Endothelial cell of umbilical vein (primary cell): ENCODE data around the gene KIAA1549. TPM values are rescaled to one million over a fixed set of nuclear protein-coding genes. Genes with fewer than 3 reads are reported as not detected.

ENCODE experiments used
- BruUV-seq: library from RNA; stranded (reverse); fragments of 400-500 nt; replicated peaks from 2 replicates; lab custom pipeline; 2021; lab: Mats Ljungman, UMichigan
- CTCF ChIA-PET: fragments of 300-600, 350-600 bp; sonication (Branson Sonifier 250); formaldehyde crosslinking; loops from one replicate; lab custom pipeline; 2021; ENCODE audit warnings: antibody characterized with exemption, inconsistent platforms; lab: Charles Lee
- POLR2A ChIA-PET: fragments of 300-600, 350-600 bp; sonication (Branson Sonifier 250); formaldehyde crosslinking; loops from one replicate; lab custom pipeline; 2021; ENCODE audit warnings: antibody characterized with exemption, inconsistent platforms; lab: Charles Lee
- DNase-seq: peaks from one replicate; pipeline ENCODE4 v3.0.0-alpha.2; 2011; ENCODE audit warnings: low read depth, low spot score
- FAIRE-seq: peaks from 2 replicates; lab custom pipeline; 2011; peaks lifted over from hg19 to GRCh38; lab: Jason Lieb, UNC
- H2AFZ ChIP-seq: 2 replicates; pipeline ENCODE4 v1.6.0; 2012; ENCODE audit warnings: low read depth, low read length, control low read depth, inconsistent platforms
- H3K27ac ChIP-seq: 2 replicates; pipeline ENCODE4 v1.5.1; 2011; ENCODE audit warnings: low read depth, mild to moderate bottlenecking, control low read depth, low read length, moderate library complexity; ENCODE audit not compliant: insufficient read depth
- H3K27me3 ChIP-seq, 2 experiments: 2 replicates each; pipeline versions ENCODE4 v1.6.0 to v1.6.1; 2011; ENCODE audit warnings: low read length in 2 of 2, mixed read lengths in 1 of 2; ENCODE audit not compliant: control insufficient read depth in 2 of 2, insufficient read depth in 2 of 2
- H3K36me3 ChIP-seq, 2 experiments: 2 replicates in 1 of 2; 3 replicates in 1 of 2; pipeline ENCODE4 v1.5.1; 2011; ENCODE audit warnings: low read length in 2 of 2, mild to moderate bottlenecking in 1 of 2, moderate library complexity in 1 of 2; ENCODE audit not compliant: control insufficient read depth in 2 of 2, insufficient read depth in 2 of 2; ENCODE audit errors: extremely low read depth in 1 of 2
- H3K4me1 ChIP-seq: 3 replicates; pipeline ENCODE4 v1.5.1; 2011; ENCODE audit warnings: mild to moderate bottlenecking, low read length; ENCODE audit not compliant: control insufficient read depth, insufficient read depth; ENCODE audit errors: extremely low read depth
- H3K4me2 ChIP-seq: 2 replicates; pipeline ENCODE4 v1.6.1; 2011; ENCODE audit warnings: low read length, control low read depth, mixed read lengths; ENCODE audit not compliant: insufficient read depth
- H3K4me3 ChIP-seq, 3 experiments: fragments of 200-600 bp in 1 of 3; sonication (generic), shearing (Covaris generic) in 1 of 3; replicated peaks in 1 of 3; 2 replicates each; pipeline ENCODE4 v1.5.1; 2011 to 2016; ENCODE audit warnings: control low read depth in 3 of 3, low read length in 3 of 3, mild to moderate bottlenecking in 2 of 3, inconsistent platforms in 1 of 3, low read depth in 1 of 3, moderate library complexity in 1 of 3; ENCODE audit not compliant: insufficient read depth in 1 of 3
- H3K79me2 ChIP-seq: 2 replicates; pipeline ENCODE4 v1.6.0; 2012; ENCODE audit warnings: low read length, inconsistent platforms; ENCODE audit not compliant: control insufficient read depth, insufficient read depth
- H3K9ac ChIP-seq: replicated peaks from 2 replicates; pipeline ENCODE3; 2011; ENCODE audit warnings: low read length, control low read depth; ENCODE audit not compliant: insufficient read depth; ENCODE audit errors: extremely low read depth
- H3K9me1 ChIP-seq: replicated peaks from 3 replicates; pipeline ENCODE4 v1.6.0; 2011; ENCODE audit warnings: mild to moderate bottlenecking, low read length; ENCODE audit not compliant: control insufficient read depth, insufficient read depth; ENCODE audit errors: extremely low read depth
- H3K9me3 ChIP-seq: replicated peaks from 2 replicates; pipeline ENCODE4 v1.5.1; 2012; ENCODE audit warnings: low read length, inconsistent platforms; ENCODE audit not compliant: control insufficient read depth, insufficient read depth
- H4K20me1 ChIP-seq: replicated peaks from 2 replicates; pipeline ENCODE3; 2011; ENCODE audit warnings: mild to moderate bottlenecking, low read length; ENCODE audit not compliant: control insufficient read depth, insufficient read depth; ENCODE audit errors: extremely low read depth
- EZH2 ChIP-seq: IDR thresholded peaks from 2 replicates; pipeline ENCODE4 v1.6.1; 2012; ENCODE audit warnings: borderline replicate concordance, low read depth, mild to moderate bottlenecking, moderate library complexity, low read length, inconsistent platforms; ENCODE audit not compliant: severe bottlenecking
- FOS ChIP-seq: IDR thresholded peaks from 2 replicates; pipeline ENCODE4 v1.6.1; 2011; ENCODE audit warnings: mild to moderate bottlenecking, low read length, moderate library complexity, borderline replicate concordance; ENCODE audit not compliant: insufficient read depth
- GATA2 ChIP-seq: IDR thresholded peaks from 2 replicates; pipeline ENCODE4 v1.7.0; 2011; ENCODE audit warnings: low read depth, mild to moderate bottlenecking, moderate library complexity, mixed read lengths, low read length; ENCODE audit not compliant: insufficient read length, insufficient read depth
- JUN ChIP-seq: IDR thresholded peaks from 2 replicates; pipeline ENCODE4 v1.6.1; 2011; ENCODE audit warnings: borderline replicate concordance, low read depth; ENCODE audit not compliant: insufficient read length, insufficient read depth
- MYC ChIP-seq: IDR thresholded peaks from one replicate; pipeline ENCODE4 v1.6.1; 2011; ENCODE audit warnings: mild to moderate bottlenecking, low read depth, low read length
- POLR2A ChIP-seq: IDR thresholded peaks from 2 replicates; pipeline ENCODE4 v1.6.1; 2012; ENCODE audit warnings: low read depth, mild to moderate bottlenecking, control low read depth, low read length
- POLR2AphosphoS5 ChIP-seq: IDR thresholded peaks from 2 replicates; pipeline ENCODE4 v1.6.1; 2012; ENCODE audit warnings: low read depth, mild to moderate bottlenecking, control low read depth, low read length, moderate library complexity; ENCODE audit not compliant: insufficient read depth
- dilution Hi-C: fragments of 300-500 bp; cut with MboI; formaldehyde crosslinking; loops from one replicate; pipeline ENCODE4 v1.15.0; 2019; ENCODE audit warnings: low sequenced_read_pairs; ENCODE audit not compliant: extremely low pct_ligation_motif_present
- intact Hi-C: fragments of 100-400 bp; cut with micrococcal nuclease; formaldehyde crosslinking; loops from one replicate; pipeline ENCODE4 v1.10.0; 2022
- polyA plus RNA-seq, 4 experiments: library from polyadenylated mRNA; depleted of rRNA in 3 of 4; stranded (reverse) in 3 of 4; unstranded in 1 of 4; fragments of >200 nt; gene quantifications; 2 replicates each; pipeline versions ENCODE4 v1.2.1 to v1.2.3, GENCODE V29; 2011 to 2012; ENCODE audit warnings: missing spikeins in 1 of 4
- total RNA-seq: library from RNA; stranded (reverse); gene quantifications from 2 replicates; pipeline ENCODE4 v1.2.3, GENCODE V29; 2021
- TF ChIP-seq, protein P1 (sequence below), 2 donors: IDR thresholded peaks; 1 replicate in 1 of 2; 2 replicates in 1 of 2; pipeline ENCODE4 v1.5.1; 2011; ENCODE audit warnings: low read length in 2 of 2, mild to moderate bottlenecking in 2 of 2, moderate library complexity in 2 of 2, control low read depth in 1 of 2, inconsistent platforms in 1 of 2, low read depth in 1 of 2; ENCODE audit not compliant: insufficient read depth in 1 of 2; ENCODE audit errors: extremely low read depth in 1 of 2
- TF ChIP-seq, protein P2 (sequence below): IDR thresholded peaks from 2 replicates; pipeline ENCODE4 v1.6.1; 2011; ENCODE audit not compliant: insufficient read depth, insufficient read length

Gene KIAA1549
- total and polyA plus RNA-seq, 2 donors (not counting 3 experiments of a cell fraction or from before 2014, with no cell fraction given), result 4.6 to 10.9 TPM

DNA sequence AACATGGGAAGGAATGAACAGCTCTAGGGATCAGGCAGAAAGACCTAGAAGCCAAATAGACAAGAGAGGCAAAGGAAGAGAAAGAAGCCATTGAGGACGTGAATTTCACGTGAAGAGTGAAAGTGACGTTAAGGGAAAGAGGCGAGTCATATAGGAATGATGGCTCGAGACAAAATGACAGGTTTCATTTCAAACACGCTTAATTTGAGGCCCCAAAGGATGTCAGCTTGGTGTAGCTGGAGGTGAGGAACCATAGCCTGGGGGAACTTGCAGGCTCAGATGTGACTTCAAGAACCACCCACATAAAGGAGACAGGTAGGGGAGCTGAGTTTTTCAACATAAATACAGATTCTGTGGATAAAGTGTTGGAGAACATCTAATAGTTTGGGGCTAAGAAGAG is 98.9 kb downstream of the KIAA1549 start:
- no peaks in the 10 kb centered on the region for H3K79me2 ChIP-seq
- DNase-seq, result no peak

More for the DNA sequence above, 98.9 kb downstream of the KIAA1549 start:
- no peak overlapping the region for H3K27ac ChIP-seq
- H3K9ac ChIP-seq, result no peak overlapping the region
- POLR2A ChIA-PET, result no interaction called here
- no peak for FAIRE-seq
- H3K9me3 ChIP-seq, result no peaks in the 10 kb centered on the region
- dilution Hi-C loops (no loop called here), intact Hi-C loops (no loop called here)
- H3K36me3 ChIP-seq, result peaks cover 0 to 4% of the 10 kb centered on the region in 2 experiments
- H4K20me1 ChIP-seq, result no peaks in the 10 kb centered on the region
- H3K27me3 ChIP-seq, result no peaks in the 10 kb centered on the region
- H3K4me1 ChIP-seq, result no peaks in the 10 kb centered on the region
- no TSS peak for BruUV-seq
- H3K4me3 ChIP-seq, result no peak overlapping the region
- H2AFZ ChIP-seq, result no peak overlapping the region
- CTCF ChIA-PET, result no interaction called here
- H3K4me2 ChIP-seq, result no peak overlapping the region
- TF ChIP-seq FOS, result no peak
- no peak for TF ChIP-seq EZH2
- no peak for TF ChIP-seq MYC
- TF ChIP-seq, protein P1, sequence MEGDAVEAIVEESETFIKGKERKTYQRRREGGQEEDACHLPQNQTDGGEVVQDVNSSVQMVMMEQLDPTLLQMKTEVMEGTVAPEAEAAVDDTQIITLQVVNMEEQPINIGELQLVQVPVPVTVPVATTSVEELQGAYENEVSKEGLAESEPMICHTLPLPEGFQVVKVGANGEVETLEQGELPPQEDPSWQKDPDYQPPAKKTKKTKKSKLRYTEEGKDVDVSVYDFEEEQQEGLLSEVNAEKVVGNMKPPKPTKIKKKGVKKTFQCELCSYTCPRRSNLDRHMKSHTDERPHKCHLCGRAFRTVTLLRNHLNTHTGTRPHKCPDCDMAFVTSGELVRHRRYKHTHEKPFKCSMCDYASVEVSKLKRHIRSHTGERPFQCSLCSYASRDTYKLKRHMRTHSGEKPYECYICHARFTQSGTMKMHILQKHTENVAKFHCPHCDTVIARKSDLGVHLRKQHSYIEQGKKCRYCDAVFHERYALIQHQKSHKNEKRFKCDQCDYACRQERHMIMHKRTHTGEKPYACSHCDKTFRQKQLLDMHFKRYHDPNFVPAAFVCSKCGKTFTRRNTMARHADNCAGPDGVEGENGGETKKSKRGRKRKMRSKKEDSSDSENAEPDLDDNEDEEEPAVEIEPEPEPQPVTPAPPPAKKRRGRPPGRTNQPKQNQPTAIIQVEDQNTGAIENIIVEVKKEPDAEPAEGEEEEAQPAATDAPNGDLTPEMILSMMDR (IDR thresholded peaks at IDR 0.05; ENCODE audit: extremely low read depth in 1 of 2, insufficient read depth in 1 of 2, low read depth in 1 of 2, low read length in 2 of 2), result no peak
- TF ChIP-seq, protein P2, sequence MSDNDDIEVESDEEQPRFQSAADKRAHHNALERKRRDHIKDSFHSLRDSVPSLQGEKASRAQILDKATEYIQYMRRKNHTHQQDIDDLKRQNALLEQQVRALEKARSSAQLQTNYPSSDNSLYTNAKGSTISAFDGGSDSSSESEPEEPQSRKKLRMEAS, result no peak
- TF ChIP-seq GATA2, result no peak
- no peak for TF ChIP-seq JUN
- no peak for TF ChIP-seq POLR2A
- no peak for TF ChIP-seq POLR2AphosphoS5
- H3K9me1 ChIP-seq, result no peaks in the 10 kb centered on the region
